GM21423 (cell line): ENCODE data around the gene INHBB.
"Not testable (repeated sequence)": the region's sequence is repeated elsewhere in the genome, so short reads cannot be mapped to it uniquely, and the experiment has no call there.

Experiments
- ATAC-seq: cut with Tn5 transposase; IDR thresholded peaks from one replicate; pipeline ENCODE4 v1.9.1; 2021; ENCODE audit warnings: mild to moderate bottlenecking, moderate library complexity; ENCODE audit not compliant: unreplicated experiment

INHBB gene

GRCh38 chr2:120376679-120377640 lies 31.0 kb downstream of the INHBB start:
- ATAC-seq = no peak

- no peak for ATAC-seq
These were observed 32.7 kb downstream of the INHBB start for GRCh38 chr2:120378605-120379004.

GRCh38 chr2:120379916-120380893 lies 34.3 kb downstream of the INHBB start:
- ATAC-seq = no peak

- ATAC-seq = no peak
These were observed 35.3 kb downstream of the INHBB start for GRCh38 chr2:120381192-120381591.

- no peak for ATAC-seq
These were observed 35.7 kb downstream of the INHBB start for GRCh38 chr2:120381661-120382060.

GRCh38 chr2:120382541-120383144 lies 36.7 kb downstream of the INHBB start:
- ATAC-seq = no peak

GRCh38 chr2:120383191-120383590 lies 37.3 kb downstream of the INHBB start:
- no peak for ATAC-seq

GRCh38 chr2:120383631-120384340 lies 37.9 kb downstream of the INHBB start:
- ATAC-seq = no peak

- ATAC-seq = no peak
These were observed 38.8 kb downstream of the INHBB start for GRCh38 chr2:120384486-120385354.

GRCh38 chr2:120385355-120386127 lies 39.6 kb downstream of the INHBB start:
- ATAC-seq = no peak

GRCh38 chr2:120388222-120389035 lies 42.5 kb downstream of the INHBB start:
- no peak for ATAC-seq

- ATAC-seq = no peak
These were observed 43.1 kb downstream of the INHBB start for GRCh38 chr2:120389036-120389391.

- no peak for ATAC-seq
These were observed 44.6 kb downstream of the INHBB start for GRCh38 chr2:120390381-120391055.

GRCh38 chr2:120391382-120391781 lies 45.4 kb downstream of the INHBB start:
- not testable (repeated sequence) for ATAC-seq

- ATAC-seq = no peak
These were observed 46.2 kb downstream of the INHBB start for GRCh38 chr2:120391911-120392665.

- no peak for ATAC-seq
These were observed 47.0 kb downstream of the INHBB start for GRCh38 chr2:120392923-120393322.

- ATAC-seq = no peak
These were observed 47.5 kb downstream of the INHBB start for GRCh38 chr2:120393456-120393855.
